Muscle of arm (tissue), 14 donors: Measurements from ENCODE around the gene SH3BGR. TPM values are rescaled to one million over a fixed set of nuclear protein-coding genes. Genes with fewer than 3 reads are reported as not detected.
"Not testable (repeated sequence)": the region's sequence is repeated elsewhere in the genome, so short reads cannot be mapped to it uniquely, and the experiment has no call there.

Experiments
- DNase-seq: peaks from one replicate; pipeline ENCODE4 v3.0.0-alpha.2; 2013
- long read RNA-seq, 11 donors: transcript quantifications; one replicate each; lab custom pipeline, GENCODE V29; 2026
- polyA plus RNA-seq, 12 donors: library from polyadenylated mRNA; unstranded; fragments of 120-200 nt; gene quantifications; one replicate each; pipeline ENCODE4 v1.2.1, GENCODE V29; 2013; ENCODE audit not compliant: insufficient read length in 12 of 12

SH3BGR gene
- polyA plus RNA-seq: 100 to 1,000 TPM in 10 of 12 donors, 10 to 100 TPM in 1, not detected in 1; 86.9 to 292 (median 222) TPM
- long read RNA-seq, donor 1, partial matches to known transcripts: 0 of 1 reads
- long read RNA-seq, donor 1, other reads (novel, unspliced or antisense): 0 of 1 reads
- long read RNA-seq, donor 2, transcript SH3BGR-208 (6 exons, 865 nt): minor isoform, 9 of 183 reads
- long read RNA-seq, donor 2, transcript SH3BGR-201 (7 exons, 1,251 nt): major isoform, 93 of 183 reads
- long read RNA-seq, donor 2, partial matches to known transcripts: 67 of 183 reads
- long read RNA-seq, donor 2, other reads (novel, unspliced or antisense): 14 of 183 reads
- long read RNA-seq, donor 3, transcript SH3BGR-201 (7 exons, 1,251 nt): major isoform, 32 of 140 reads
- long read RNA-seq, donor 3, partial matches to known transcripts: 105 of 140 reads
- long read RNA-seq, donor 3, other reads (novel, unspliced or antisense): 0 of 140 reads
- long read RNA-seq, donor 4, transcript SH3BGR-201 (7 exons, 1,251 nt): major isoform, 18 of 44 reads
- long read RNA-seq, donor 4, partial matches to known transcripts: 25 of 44 reads
- long read RNA-seq, donor 4, other reads (novel, unspliced or antisense): 0 of 44 reads
- long read RNA-seq, donor 5, transcript SH3BGR-208 (6 exons, 865 nt): minor isoform, 6 of 234 reads
- long read RNA-seq, donor 5, transcript SH3BGR-201 (7 exons, 1,251 nt): major isoform, 108 of 234 reads
- long read RNA-seq, donor 5, partial matches to known transcripts: 112 of 234 reads
- long read RNA-seq, donor 5, other reads (novel, unspliced or antisense): 7 of 234 reads
- long read RNA-seq, donor 6, transcript SH3BGR-201 (7 exons, 1,251 nt): major isoform, 31 of 137 reads
- long read RNA-seq, donor 6, partial matches to known transcripts: 102 of 137 reads
- long read RNA-seq, donor 6, other reads (novel, unspliced or antisense): 0 of 137 reads
- long read RNA-seq, donor 7, transcript SH3BGR-201 (7 exons, 1,251 nt): major isoform, 27 of 67 reads
- long read RNA-seq, donor 7, partial matches to known transcripts: 39 of 67 reads
- long read RNA-seq, donor 7, other reads (novel, unspliced or antisense): 0 of 67 reads
- long read RNA-seq, donor 8, transcript SH3BGR-201 (7 exons, 1,251 nt): major isoform, 68 of 128 reads
- long read RNA-seq, donor 8, partial matches to known transcripts: 55 of 128 reads
- long read RNA-seq, donor 8, other reads (novel, unspliced or antisense): 0 of 128 reads
- long read RNA-seq, donor 9, transcript SH3BGR-201 (7 exons, 1,251 nt): major isoform, 31 of 93 reads
- long read RNA-seq, donor 9, partial matches to known transcripts: 60 of 93 reads
- long read RNA-seq, donor 9, other reads (novel, unspliced or antisense): 0 of 93 reads
- long read RNA-seq, donor 10, transcript SH3BGR-208 (6 exons, 865 nt): minor isoform, 6 of 142 reads
- long read RNA-seq, donor 10, transcript SH3BGR-201 (7 exons, 1,251 nt): major isoform, 78 of 142 reads
- long read RNA-seq, donor 10, partial matches to known transcripts: 53 of 142 reads
- long read RNA-seq, donor 10, other reads (novel, unspliced or antisense): 5 of 142 reads
- long read RNA-seq, donor 11, transcript SH3BGR-201 (7 exons, 1,251 nt): major isoform, 49 of 129 reads
- long read RNA-seq, donor 11, partial matches to known transcripts: 78 of 129 reads
- long read RNA-seq, donor 11, other reads (novel, unspliced or antisense): 0 of 129 reads

- peak; percentile 63 for DNase-seq
Observed at GRCh38 chr21:39451332-39452206, at the start of gene SH3BGR. Gene SH3BGR, plus strand, starts transcription at chr21:39451970. Its CDS starts 127 bp downstream, at chr21:39452097.

DNA sequence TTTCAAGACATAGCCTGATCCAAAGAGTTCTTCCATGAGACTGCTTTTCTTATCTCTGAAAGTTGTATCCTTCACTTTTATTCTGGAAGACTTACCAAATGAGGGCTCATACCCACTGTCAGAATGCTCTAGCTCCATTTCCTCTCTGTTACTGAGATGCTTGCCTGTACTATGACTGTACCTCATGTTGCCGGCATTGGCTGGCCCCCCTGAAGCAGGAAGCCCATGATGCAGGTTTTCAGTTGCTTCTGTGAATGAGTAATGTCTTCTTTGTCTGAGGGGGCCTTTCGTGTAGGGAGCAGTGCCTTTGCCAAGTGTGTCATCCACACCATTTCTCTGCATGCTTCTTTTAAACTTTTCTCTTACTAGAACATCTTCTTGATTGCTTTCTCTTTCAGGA lies 45.7 kb upstream of the SH3BGR start:
- DNase-seq: no peak

GRCh38 chr21:39419204-39419603 lies 32.6 kb upstream of the SH3BGR start:
- DNase-seq: not testable (repeated sequence)

- no peak for DNase-seq
Observed at GRCh38 chr21:39422527-39423241, 29.1 kb upstream of the SH3BGR start.

GRCh38 chr21:39429445-39429844 lies 22.3 kb upstream of the SH3BGR start:
- no peak for DNase-seq

DNA sequence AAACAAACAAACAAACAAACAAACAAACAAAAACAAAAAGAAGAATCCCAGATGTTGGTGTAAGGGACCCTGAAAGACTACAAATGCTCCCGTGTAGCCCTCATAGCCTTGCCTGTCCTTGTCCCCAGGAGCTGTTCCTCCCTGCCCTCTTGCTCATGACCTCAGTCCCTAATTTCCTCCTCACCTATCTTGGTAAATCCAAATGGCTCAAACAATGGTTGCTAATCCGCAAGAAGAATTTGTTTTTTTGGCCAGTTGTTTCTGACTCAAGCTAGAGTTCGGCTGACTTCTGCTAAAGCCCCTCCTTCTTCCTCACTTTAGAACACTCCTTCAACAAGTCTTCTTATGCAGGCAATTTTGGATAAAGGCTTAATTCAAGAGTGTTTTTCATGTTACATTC lies 21.8 kb upstream of the SH3BGR start:
- DNase-seq: no peak

GRCh38 chr21:39430457-39430856 lies 21.3 kb upstream of the SH3BGR start:
- DNase-seq: no peak

- DNase-seq: no peak
Observed at GRCh38 chr21:39430954-39431353, 20.8 kb upstream of the SH3BGR start.

- no peak for DNase-seq
Observed at GRCh38 chr21:39434950-39435349, 16.8 kb upstream of the SH3BGR start.

GRCh38 chr21:39439232-39439631 lies 12.5 kb upstream of the SH3BGR start:
- no peak for DNase-seq

GRCh38 chr21:39441502-39442475 lies 10.0 kb upstream of the SH3BGR start:
- DNase-seq: no peak

DNA sequence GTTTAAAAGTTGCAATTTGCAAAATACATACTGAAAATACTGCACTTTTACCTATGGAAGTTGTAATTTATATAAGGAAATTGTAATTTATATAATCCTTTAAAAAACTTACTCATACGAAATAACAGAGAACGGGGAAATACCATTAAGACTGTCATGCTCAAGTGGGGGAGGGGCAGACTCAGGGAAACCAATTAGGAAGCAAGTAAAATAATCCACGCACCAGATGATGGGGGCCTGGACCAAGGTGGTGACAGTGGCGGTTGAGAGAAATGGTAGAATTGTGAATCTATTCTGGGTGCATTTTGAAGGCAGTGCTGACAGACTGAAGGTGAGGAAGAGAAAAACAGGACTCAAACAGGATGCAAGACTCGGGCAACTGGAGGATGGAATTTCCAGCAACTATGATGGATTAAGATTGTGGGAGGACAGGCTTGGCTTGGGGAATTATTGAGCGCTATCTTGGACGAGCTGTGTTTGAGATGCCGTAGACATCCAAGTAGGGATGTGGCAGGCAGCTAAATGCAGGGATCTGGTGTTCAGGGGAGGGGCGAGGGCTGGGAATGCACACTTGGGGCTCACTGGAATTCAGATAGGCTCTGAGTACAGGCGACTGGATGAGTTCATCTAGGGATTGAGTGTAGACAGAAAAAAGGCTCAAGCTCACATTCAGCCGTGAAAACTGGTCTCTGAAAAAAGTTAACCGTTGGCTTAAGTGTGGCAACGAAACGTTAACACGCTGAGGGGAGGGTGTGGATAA lies 7.2 kb upstream of the SH3BGR start:
- DNase-seq: peak; percentile 33

- peak; percentile 92 for DNase-seq
Observed at GRCh38 chr21:39445321-39446269, 6.2 kb upstream of the SH3BGR start, which contains the start of gene LCA5L. Gene LCA5L, minus strand, starts transcription at chr21:39445778. Its CDS starts 17,285 bp downstream, at chr21:39428493.

DNA sequence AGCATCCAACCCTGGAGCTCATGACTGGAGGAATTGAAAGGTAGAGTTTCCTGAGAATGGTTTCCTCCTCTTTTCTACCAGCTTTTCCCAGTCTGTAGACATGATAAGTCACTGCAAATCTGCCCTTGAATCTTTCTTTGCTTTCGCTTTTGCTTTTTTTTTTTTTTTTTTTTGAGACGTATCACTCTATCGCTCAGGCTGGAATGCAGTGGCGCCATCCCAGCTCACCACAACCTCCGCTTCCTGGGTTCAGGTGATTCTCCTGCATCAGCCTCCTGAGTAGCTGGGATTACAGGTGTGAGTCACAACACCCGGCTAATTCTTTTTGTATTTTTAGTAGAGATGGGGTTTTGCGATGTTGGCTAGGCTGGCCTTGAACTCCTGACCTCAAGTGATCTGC lies 4.5 kb upstream of the SH3BGR start:
- no peak for DNase-seq

DNA sequence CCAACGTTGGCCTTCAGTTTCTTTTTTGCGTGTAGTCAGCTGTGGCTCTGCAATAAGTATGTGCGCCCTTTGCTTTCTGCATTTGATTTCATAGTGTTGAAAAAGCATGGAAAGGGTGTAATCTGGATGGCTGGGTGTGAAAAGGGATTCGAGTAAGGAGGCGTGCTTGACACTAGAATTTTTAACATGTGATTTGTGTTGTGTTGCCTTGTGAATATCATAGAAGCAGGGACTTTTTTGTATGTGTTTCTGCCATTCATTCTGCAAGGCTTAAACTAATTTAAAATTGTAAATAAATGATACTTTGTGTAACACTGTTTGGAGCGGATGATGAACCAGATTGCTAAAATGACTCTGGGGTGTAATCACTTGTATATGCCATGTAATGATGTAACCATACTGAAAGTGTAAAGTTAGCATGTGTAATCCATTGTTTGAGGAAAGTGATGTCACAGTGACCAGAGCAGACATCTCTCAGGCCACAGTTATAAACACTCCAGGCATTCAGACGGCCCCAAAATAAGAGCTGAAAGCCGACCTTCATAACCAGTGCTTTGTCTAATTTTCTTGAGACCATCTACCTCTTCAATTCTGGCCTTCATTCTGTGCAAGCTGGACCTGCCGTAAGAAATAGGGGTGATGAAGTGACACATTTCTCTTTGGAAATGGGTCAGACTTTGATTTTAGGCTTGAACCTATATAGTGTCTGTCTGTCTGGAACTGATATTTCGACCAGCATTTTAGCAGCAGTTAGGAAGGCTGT lies 618 bp downstream of the SH3BGR start:
- peak; percentile 70 for DNase-seq
